ENCODE results near the gene MMS19.

Gene MMS19

GRCh38 chr10:97533888-97534287 is 35.7 kb upstream of the MMS19 start:
- Histone ChIP-seq H3F3A (ENCODE audit: insufficient read depth) (no peaks in the 10 kb centered on the region), H2AFZ (ENCODE audit: low read depth, low read length, severe bottlenecking) (no peak overlapping the region), H3K9me3 (ENCODE audit: insufficient read depth, low read length) (no peaks in the 10 kb centered on the region), H3K36me3 (ENCODE audit: low read length) (no peaks in the 10 kb centered on the region), H3K27ac (ENCODE audit: low read depth, low read length) (no peak overlapping the region), H3K9me2 (replicated peaks; ENCODE audit: insufficient read depth, low read length) (no peaks in the 10 kb centered on the region), H3K4me3 (ENCODE audit: insufficient read depth, low read length, poor library complexity, severe bottlenecking) (no peak overlapping the region), H3K27me3 (ENCODE audit: low read length) (no peaks in the 10 kb centered on the region), H3K4me2 (ENCODE audit: low read depth, low read length, poor library complexity, severe bottlenecking) (no peak overlapping the region), H3K79me2 (ENCODE audit: insufficient read depth, low read length) (no peaks in the 10 kb centered on the region), H4K20me1 (ENCODE audit: low read depth, low read length) (no peaks in the 10 kb centered on the region), H3K9ac (ENCODE audit: low read length) (no peak overlapping the region)
- TF ChIP-seq EZH2phosphoT487 (conservative IDR thresholded peaks at IDR 0.05; ENCODE audit: low read length) (no peak), CTCF (IDR thresholded peaks at IDR 0.05; ENCODE audit: insufficient read depth, low read length, poor library complexity, severe bottlenecking) (no peak)

- H3K27me3 ChIP-seq (ENCODE audit: low read length), result no peaks in the 10 kb centered on the region
- H3K4me2 ChIP-seq (ENCODE audit: low read depth, low read length, poor library complexity, severe bottlenecking), result no peak overlapping the region
- H3K27ac ChIP-seq (ENCODE audit: low read depth, low read length), result no peak overlapping the region
- no peaks in the 10 kb centered on the region for H3K36me3 ChIP-seq (ENCODE audit: low read length)
- H3K9ac ChIP-seq (ENCODE audit: low read length), result no peak overlapping the region
- H3K79me2 ChIP-seq (ENCODE audit: insufficient read depth, low read length), result no peaks in the 10 kb centered on the region
- H3K9me2 ChIP-seq (replicated peaks; ENCODE audit: insufficient read depth, low read length), result no peaks in the 10 kb centered on the region
- TF ChIP-seq CTCF (IDR thresholded peaks at IDR 0.05; ENCODE audit: insufficient read depth, low read length, poor library complexity, severe bottlenecking) (no peak), EZH2phosphoT487 (conservative IDR thresholded peaks at IDR 0.05; ENCODE audit: low read length) (no peak)
- H3K4me3 ChIP-seq (ENCODE audit: insufficient read depth, low read length, poor library complexity, severe bottlenecking), result no peak overlapping the region
- no peak overlapping the region for H2AFZ ChIP-seq (ENCODE audit: low read depth, low read length, severe bottlenecking)
- no peaks in the 10 kb centered on the region for H3K9me3 ChIP-seq (ENCODE audit: insufficient read depth, low read length)
- H4K20me1 ChIP-seq (ENCODE audit: low read depth, low read length), result no peaks in the 10 kb centered on the region
- H3F3A ChIP-seq (ENCODE audit: insufficient read depth), result no peaks in the 10 kb centered on the region
These were observed 34.9 kb upstream of the MMS19 start for GRCh38 chr10:97532935-97533671.

DNA sequence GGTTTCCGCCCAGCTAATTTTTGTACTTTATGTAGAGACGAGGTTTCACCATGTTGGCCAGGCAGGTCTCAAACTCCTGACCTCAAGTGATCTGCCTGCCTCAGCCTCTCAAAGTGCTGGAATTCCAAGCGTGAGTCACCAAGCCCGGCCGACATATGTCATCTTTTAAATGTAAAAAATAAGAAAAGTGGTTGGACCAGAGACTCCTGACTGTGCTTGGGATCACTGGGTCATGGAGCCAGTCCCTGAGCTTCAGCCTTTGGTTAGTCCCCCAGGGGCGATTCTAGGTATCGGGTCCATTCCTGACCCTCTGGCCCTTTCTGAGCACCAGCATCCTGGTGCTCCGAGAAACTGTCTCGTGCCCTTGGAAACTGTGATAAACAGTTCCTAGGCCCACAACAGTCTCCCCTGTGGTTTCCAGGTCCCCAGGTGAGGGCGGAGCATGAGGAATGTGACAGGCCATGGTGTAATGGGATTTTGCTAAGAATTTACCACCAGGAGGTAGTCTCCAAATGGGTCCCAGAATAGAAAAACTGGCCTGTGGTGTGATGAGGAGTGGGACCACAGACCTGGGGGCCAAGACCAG is 33.3 kb upstream of the MMS19 start:
- Histone ChIP-seq H2AFZ (ENCODE audit: low read depth, low read length, severe bottlenecking) (no peak overlapping the region), H3K9me3 (ENCODE audit: insufficient read depth, low read length) (no peaks in the 10 kb centered on the region), H3F3A (ENCODE audit: insufficient read depth) (no peaks in the 10 kb centered on the region), H3K4me3 (ENCODE audit: insufficient read depth, low read length, poor library complexity, severe bottlenecking) (no peak overlapping the region), H3K27ac (ENCODE audit: low read depth, low read length) (no peak overlapping the region), H3K36me3 (ENCODE audit: low read length) (no peaks in the 10 kb centered on the region), H3K9me2 (replicated peaks; ENCODE audit: insufficient read depth, low read length) (no peaks in the 10 kb centered on the region), H3K9ac (ENCODE audit: low read length) (no peak overlapping the region), H3K79me2 (ENCODE audit: insufficient read depth, low read length) (no peaks in the 10 kb centered on the region), H3K4me2 (ENCODE audit: low read depth, low read length, poor library complexity, severe bottlenecking) (no peak overlapping the region), H3K27me3 (ENCODE audit: low read length) (no peaks in the 10 kb centered on the region), H4K20me1 (ENCODE audit: low read depth, low read length) (no peaks in the 10 kb centered on the region)
- TF ChIP-seq EZH2phosphoT487 (conservative IDR thresholded peaks at IDR 0.05; ENCODE audit: low read length), result no peak
- no peak for TF ChIP-seq CTCF (IDR thresholded peaks at IDR 0.05; ENCODE audit: insufficient read depth, low read length, poor library complexity, severe bottlenecking)

All from SU-DHL-6 (cell line).